Stimulated activated memory B cell treated with anti-CD40 and anti-IgM and Interleukin-4, amounts not matched to agents 10 μg/mL and 1 μg/mL and 100 μg/mL, for 72 hours (primary cell): Measurements from ENCODE around the gene PTGIS.

Source experiments
- ATAC-seq: fragments of 150-1000 bp; cut with Tn5 transposase; 2 replicates; pipeline ENCODE4 v1.10.0; 2021
- H3K27ac Mint-ChIP-seq: one replicate; pipeline ENCODE4 v1.8.0; 2022; ENCODE audit warnings: mild to moderate bottlenecking, mixed read lengths
- H3K27me3 Mint-ChIP-seq: one replicate; pipeline ENCODE4 v1.8.0; 2022; ENCODE audit warnings: mixed read lengths
- H3K36me3 Mint-ChIP-seq: one replicate; pipeline ENCODE4 v1.8.0; 2022; ENCODE audit warnings: mixed read lengths
- H3K4me1 Mint-ChIP-seq: one replicate; pipeline ENCODE4 v1.8.0; 2022; ENCODE audit warnings: mixed read lengths
- H3K4me3 Mint-ChIP-seq: one replicate; pipeline ENCODE4 v1.8.0; 2022; ENCODE audit warnings: mild to moderate bottlenecking, moderate library complexity, mixed read lengths
- H3K9me3 Mint-ChIP-seq: one replicate; pipeline ENCODE4 v1.8.0; 2022; ENCODE audit warnings: mixed read lengths

Gene PTGIS

DNA sequence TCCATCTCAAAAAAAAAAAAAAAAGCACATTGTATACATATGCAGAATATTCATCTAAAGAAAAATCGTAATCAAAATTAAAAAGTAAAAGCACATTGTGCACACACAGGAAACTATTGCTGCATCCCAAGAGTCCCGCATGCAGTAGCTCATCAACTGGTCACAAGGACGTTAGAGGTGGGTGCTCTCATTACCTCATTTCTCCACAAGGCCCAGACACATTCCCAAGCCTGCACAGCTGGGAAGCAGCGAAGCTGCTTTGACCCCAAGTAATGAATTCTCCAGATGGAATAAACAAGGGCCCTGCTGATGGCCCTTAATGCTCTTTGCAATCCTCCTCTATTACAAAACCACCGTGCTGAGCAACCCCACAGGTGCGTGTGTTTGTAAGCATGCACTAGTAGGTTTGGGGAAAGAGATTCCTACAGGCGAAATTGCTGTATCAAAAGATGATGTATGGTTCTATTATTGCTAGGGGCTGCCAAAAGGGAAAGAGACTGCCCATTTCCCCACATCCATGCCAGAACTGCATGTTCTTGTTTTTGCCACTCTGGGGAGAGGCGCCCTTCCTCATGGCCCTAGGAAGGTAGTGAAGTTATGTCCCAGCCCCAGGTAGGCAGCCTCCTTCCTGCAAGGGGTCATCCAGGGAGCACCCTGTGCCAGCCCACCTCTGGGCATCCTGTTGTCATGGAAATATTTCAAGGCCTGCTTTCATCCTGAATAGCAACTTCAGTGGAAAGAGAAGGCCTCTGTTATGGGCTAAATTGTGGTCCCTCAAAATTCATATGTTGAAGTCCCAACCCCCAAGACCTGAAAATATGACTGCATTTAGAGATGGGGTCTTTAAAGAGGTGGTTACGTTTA lies 34.6 kb upstream of the PTGIS start:
- Mint-ChIP-seq H3K9me3 (no peaks in the 10 kb centered on the region), H3K4me3 (no peak overlapping the region), H3K4me1 (no peaks in the 10 kb centered on the region), H3K36me3 (no peaks in the 10 kb centered on the region), H3K27ac (no peak overlapping the region), H3K27me3 (peaks cover 46% of the 10 kb centered on the region)
- ATAC-seq = no peak

GRCh38 chr20:49601153-49601924 lies 33.4 kb upstream of the PTGIS start:
- peaks cover 38% of the 10 kb centered on the region for H3K27me3 Mint-ChIP-seq
- no peaks in the 10 kb centered on the region for H3K36me3 Mint-ChIP-seq
- H3K4me3 Mint-ChIP-seq = no peak overlapping the region
- H3K27ac Mint-ChIP-seq = no peak overlapping the region
- H3K4me1 Mint-ChIP-seq = peaks cover 9% of the 10 kb centered on the region
- H3K9me3 Mint-ChIP-seq = no peaks in the 10 kb centered on the region
- no peak for ATAC-seq

GRCh38 chr20:49599746-49600113 lies 31.8 kb upstream of the PTGIS start:
- Mint-ChIP-seq H3K4me3 (no peak overlapping the region), H3K9me3 (no peaks in the 10 kb centered on the region), H3K27ac (no peak overlapping the region), H3K4me1 (peaks cover 19% of the 10 kb centered on the region), H3K36me3 (no peaks in the 10 kb centered on the region), H3K27me3 (peaks cover 38% of the 10 kb centered on the region)
- ATAC-seq = no peak

- Mint-ChIP-seq H3K9me3 (no peaks in the 10 kb centered on the region), H3K4me3 (no peak overlapping the region), H3K27ac (no peak overlapping the region), H3K36me3 (no peaks in the 10 kb centered on the region), H3K4me1 (peaks cover 19% of the 10 kb centered on the region), H3K27me3 (peaks cover 25% of the 10 kb centered on the region)
- no peak for ATAC-seq
Measured at GRCh38 chr20:49597825-49598395, 30.0 kb upstream of the PTGIS start.

DNA sequence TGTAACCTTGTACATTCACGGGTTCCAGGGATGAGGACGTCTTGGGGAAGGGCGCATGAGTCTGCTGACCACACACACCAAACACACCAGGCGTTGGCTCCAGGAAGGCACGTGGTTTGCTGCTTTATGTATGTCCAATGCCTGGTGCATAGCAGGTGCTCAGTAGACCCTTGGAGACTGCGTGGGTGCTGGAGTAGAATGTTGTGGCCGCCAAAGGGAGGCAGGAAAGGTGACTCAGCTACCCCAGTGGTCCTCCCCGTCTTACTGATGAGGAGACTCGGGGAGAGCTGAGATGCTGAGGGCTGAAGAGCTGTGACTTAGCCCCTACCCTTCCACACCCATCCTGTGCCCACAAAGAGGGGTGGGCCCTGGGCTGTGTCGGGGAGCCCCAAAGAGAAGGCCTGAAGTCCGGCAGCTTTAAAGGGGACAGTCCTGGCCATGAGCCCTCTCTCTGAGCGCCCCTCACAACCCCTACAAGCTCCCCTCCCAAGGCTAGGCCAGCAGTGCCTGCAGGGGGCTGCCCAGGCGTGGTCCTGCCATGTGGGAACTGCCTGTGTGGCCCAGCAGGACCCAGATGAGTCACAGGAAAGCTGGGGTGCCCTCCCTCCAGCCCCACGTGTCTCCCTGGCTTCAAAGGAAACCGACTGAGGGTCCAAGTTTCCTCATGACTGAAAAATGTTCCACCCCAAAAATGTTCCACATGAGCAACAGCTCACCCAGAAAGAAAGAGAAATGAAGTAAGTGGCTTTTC lies 28.0 kb upstream of the PTGIS start:
- H3K36me3 Mint-ChIP-seq = no peaks in the 10 kb centered on the region
- H3K27ac Mint-ChIP-seq = peak overlapping the region; percentile 48
- no peak overlapping the region for H3K4me3 Mint-ChIP-seq

DNA sequence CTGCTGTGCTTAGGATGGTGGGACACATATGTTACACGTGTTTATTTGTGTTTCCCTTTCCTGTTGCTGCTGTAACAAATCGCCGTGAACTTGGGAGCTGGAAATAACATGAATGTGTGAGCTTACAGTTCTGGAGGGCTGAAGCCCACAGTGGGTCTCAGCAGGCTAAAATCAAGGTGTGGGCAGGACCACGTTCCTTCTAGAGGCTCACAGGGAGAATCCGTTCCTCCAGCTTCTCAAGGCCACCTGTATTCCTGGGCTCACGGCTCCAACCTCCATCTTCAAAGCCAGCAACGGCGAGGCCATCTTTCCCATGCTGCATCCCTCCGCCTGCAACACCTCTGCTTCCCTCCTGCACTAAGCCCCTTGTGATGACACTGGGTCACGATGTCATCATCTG lies 27.4 kb upstream of the PTGIS start:
- Mint-ChIP-seq H3K9me3 (peaks cover 6% of the 10 kb centered on the region), H3K27ac (peak overlapping the region; percentile 48), H3K4me1 (peaks cover 21% of the 10 kb centered on the region), H3K27me3 (peaks cover 25% of the 10 kb centered on the region), H3K36me3 (no peaks in the 10 kb centered on the region), H3K4me3 (no peak overlapping the region)
- ATAC-seq = no peak

More for the DNA sequence above, 28.0 kb upstream of the PTGIS start:
- Mint-ChIP-seq H3K4me1 (peaks cover 19% of the 10 kb centered on the region), H3K9me3 (peaks cover 6% of the 10 kb centered on the region), H3K27me3 (peaks cover 25% of the 10 kb centered on the region)
- ATAC-seq = peak; percentile 83

DNA sequence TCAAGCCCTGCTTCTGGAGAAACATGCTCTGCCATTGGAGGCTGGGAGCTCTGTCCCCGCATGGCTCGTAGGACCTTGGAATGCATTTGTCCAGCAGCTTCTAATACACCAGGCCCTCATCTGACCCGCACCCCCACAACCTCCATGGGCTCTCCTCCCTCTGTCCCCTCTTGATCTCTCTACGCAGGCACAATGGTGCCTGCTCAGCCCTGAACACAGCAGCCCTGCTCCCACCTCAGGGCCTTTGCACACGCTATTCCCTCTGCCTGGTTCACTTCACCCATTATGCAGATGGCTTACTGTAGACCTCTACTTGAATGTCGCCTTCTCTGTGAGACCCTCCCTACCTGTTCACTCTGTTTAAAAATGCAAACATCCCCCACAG lies 27.0 kb upstream of the PTGIS start:
- Mint-ChIP-seq H3K4me3 (no peak overlapping the region), H3K4me1 (peaks cover 25% of the 10 kb centered on the region)

GRCh38 chr20:49594143-49594930 lies 26.4 kb upstream of the PTGIS start:
- peak; percentile 25 for ATAC-seq
- H3K4me3 Mint-ChIP-seq = no peak overlapping the region
- H3K4me1 Mint-ChIP-seq = peaks cover 26% of the 10 kb centered on the region
- H3K9me3 Mint-ChIP-seq = peaks cover 13% of the 10 kb centered on the region
- no peak overlapping the region for H3K27ac Mint-ChIP-seq
- H3K36me3 Mint-ChIP-seq = peaks cover 6% of the 10 kb centered on the region
- H3K27me3 Mint-ChIP-seq = peaks cover 25% of the 10 kb centered on the region

More for the DNA sequence above, 27.0 kb upstream of the PTGIS start:
- Mint-ChIP-seq H3K36me3 (peaks cover 4% of the 10 kb centered on the region), H3K9me3 (peaks cover 10% of the 10 kb centered on the region), H3K27me3 (peaks cover 28% of the 10 kb centered on the region), H3K27ac (no peak overlapping the region)
- no peak for ATAC-seq

DNA sequence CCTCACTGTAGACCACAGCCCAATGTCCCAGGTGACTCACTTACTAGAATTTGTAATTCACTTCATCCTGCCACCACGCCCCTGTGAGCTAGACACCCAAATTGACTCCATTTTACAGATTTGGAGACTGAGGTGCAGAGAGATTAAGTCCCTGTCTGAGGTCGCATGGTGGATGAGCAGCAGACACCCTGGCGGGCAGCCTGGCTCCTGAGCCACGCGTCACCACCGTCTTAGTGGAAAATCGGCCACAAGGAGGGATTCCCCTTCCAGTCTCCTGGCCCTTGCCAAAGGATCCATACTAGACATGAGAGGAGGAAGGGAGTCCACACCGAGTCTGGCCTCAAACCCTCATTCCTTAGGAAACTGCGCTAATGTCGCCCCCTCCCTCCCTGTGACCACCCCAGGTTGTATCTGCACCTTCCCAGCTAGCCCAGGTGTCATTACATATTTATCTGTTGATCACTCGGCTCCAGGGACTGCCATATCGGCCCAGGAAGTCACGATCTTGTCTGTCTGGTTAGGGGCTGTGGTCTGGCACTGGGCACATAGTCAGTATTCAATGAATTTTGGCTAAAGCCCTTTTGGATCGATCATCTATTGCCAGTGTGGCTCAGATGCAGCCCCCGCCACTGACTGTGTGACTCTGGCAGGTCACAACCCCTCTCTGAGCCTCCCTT lies 25.7 kb upstream of the PTGIS start:
- ATAC-seq = no peak
- peaks cover 6% of the 10 kb centered on the region for H3K36me3 Mint-ChIP-seq

GRCh38 chr20:49592120-49592519 lies 24.2 kb upstream of the PTGIS start:
- Mint-ChIP-seq H3K4me3 (no peak overlapping the region), H3K27me3 (peaks cover 22% of the 10 kb centered on the region), H3K27ac (no peak overlapping the region), H3K4me1 (peaks cover 22% of the 10 kb centered on the region), H3K9me3 (peaks cover 13% of the 10 kb centered on the region), H3K36me3 (peaks cover 6% of the 10 kb centered on the region)
- ATAC-seq = no peak

More for the DNA sequence above, 25.7 kb upstream of the PTGIS start:
- peaks cover 13% of the 10 kb centered on the region for H3K9me3 Mint-ChIP-seq
- H3K27ac Mint-ChIP-seq = no peak overlapping the region
- H3K4me1 Mint-ChIP-seq = peaks cover 26% of the 10 kb centered on the region
- H3K27me3 Mint-ChIP-seq = peaks cover 22% of the 10 kb centered on the region
- no peak overlapping the region for H3K4me3 Mint-ChIP-seq

DNA sequence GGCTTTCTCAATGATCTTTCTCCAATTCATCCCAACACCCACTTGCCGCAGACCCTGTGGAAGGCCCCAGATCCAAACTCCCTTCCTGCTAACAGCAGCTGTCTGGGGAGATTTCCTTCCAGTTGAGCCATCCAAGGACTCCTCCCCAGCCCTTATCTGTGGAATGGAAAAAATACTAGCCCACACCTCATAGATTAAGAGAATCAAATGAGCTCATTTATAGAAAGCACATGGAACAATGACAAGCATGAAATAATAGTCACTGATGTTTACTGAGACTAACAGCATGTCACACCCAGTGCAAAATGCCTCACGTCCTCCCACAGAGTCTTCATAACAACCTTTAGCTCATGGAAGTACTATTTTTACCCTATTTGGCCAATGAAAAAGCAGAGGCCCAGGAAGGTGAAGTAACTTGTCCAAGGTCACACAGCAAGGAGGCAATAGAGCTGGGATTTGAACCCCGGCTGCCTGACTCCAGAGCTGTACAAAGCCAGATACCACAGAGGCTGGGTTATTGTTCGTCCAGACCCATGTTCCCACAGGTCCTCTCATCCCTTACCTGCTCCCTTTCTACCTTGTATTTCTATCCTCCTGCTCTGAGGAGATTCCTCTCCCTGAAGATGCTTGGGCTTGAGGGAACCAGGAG lies 23.4 kb upstream of the PTGIS start:
- Mint-ChIP-seq H3K27ac (no peak overlapping the region), H3K36me3 (peaks cover 6% of the 10 kb centered on the region), H3K27me3 (peaks cover 22% of the 10 kb centered on the region), H3K4me1 (peaks cover 17% of the 10 kb centered on the region), H3K9me3 (peaks cover 13% of the 10 kb centered on the region), H3K4me3 (no peak overlapping the region)
- no peak for ATAC-seq

GRCh38 chr20:49590163-49591017 lies 22.5 kb upstream of the PTGIS start:
- H3K27ac Mint-ChIP-seq = no peak overlapping the region
- H3K27me3 Mint-ChIP-seq = peaks cover 16% of the 10 kb centered on the region
- peaks cover 6% of the 10 kb centered on the region for H3K36me3 Mint-ChIP-seq
- peaks cover 8% of the 10 kb centered on the region for H3K4me1 Mint-ChIP-seq
- no peak overlapping the region for H3K4me3 Mint-ChIP-seq
- H3K9me3 Mint-ChIP-seq = peaks cover 13% of the 10 kb centered on the region
- no peak for ATAC-seq

DNA sequence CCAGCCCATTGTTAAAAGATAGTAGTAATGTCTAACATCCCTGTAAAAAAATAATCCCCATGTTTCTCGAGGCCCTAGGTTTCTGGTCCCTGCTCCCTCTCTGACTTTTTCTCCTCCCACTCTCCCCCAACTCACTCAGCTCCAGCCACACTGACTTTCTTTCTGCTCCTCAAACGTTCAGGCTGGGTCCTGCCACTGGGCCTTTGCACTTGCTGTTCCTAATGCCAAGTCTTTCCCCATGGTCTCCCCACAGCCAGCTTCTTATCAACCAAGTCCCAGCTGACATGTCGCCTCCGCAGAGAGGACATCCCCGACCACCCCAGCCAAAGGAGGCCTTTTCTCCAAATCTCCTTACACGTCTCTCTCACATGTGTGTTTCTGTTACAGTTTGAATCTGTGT lies 21.8 kb upstream of the PTGIS start:
- H3K27me3 Mint-ChIP-seq = peaks cover 9% of the 10 kb centered on the region
- H3K4me1 Mint-ChIP-seq = peaks cover 8% of the 10 kb centered on the region
- H3K36me3 Mint-ChIP-seq = peaks cover 6% of the 10 kb centered on the region
- no peak for ATAC-seq
- H3K4me3 Mint-ChIP-seq = no peak overlapping the region
- no peak overlapping the region for H3K27ac Mint-ChIP-seq
- H3K9me3 Mint-ChIP-seq = peaks cover 13% of the 10 kb centered on the region
